Motor neuron (in vitro differentiated cells): ENCODE data around the gene PRKX. TPM values are rescaled to one million over a fixed set of nuclear protein-coding genes. Genes with fewer than 3 reads are reported as not detected.
"Not testable (repeated sequence)": the region's sequence is repeated elsewhere in the genome, so short reads cannot be mapped to it uniquely, and the experiment has no call there.

Experiments used
- ATAC-seq, 8 experiments: fragments of 200-7000 bp; cut with Tn5 transposase; replicated peaks in 6 of 8; 2 replicates each; pipeline ENCODE4 v1.8.0; 2021; ENCODE audit warnings: mild to moderate bottlenecking in 8 of 8, moderate library complexity in 8 of 8
- H3K27ac ChIP-seq, 2 donors: fragments of 250-450 bp; sonication (Bioruptor Pico); 2 replicates each; pipeline ENCODE4 v1.9.0; 2021; ENCODE audit warnings: antibody characterized with exemption in 2 of 2, mild to moderate bottlenecking in 2 of 2, moderate library complexity in 1 of 2
- H3K4me1 ChIP-seq, 2 donors: fragments of 250-450 bp; sonication (Bioruptor Pico); replicated peaks in 1 of 2; 2 replicates each; pipeline ENCODE4 v1.6.1; 2021; ENCODE audit warnings: antibody characterized with exemption in 2 of 2, mild to moderate bottlenecking in 2 of 2, moderate library complexity in 1 of 2
- H3K4me3 ChIP-seq, 5 donors: fragments of 250-450 bp; sonication (Bioruptor Pico); 2 replicates each; pipeline ENCODE4 v1.9.0; 2021; ENCODE audit warnings: antibody characterized with exemption in 5 of 5, mild to moderate bottlenecking in 5 of 5, moderate library complexity in 4 of 5
- WGBS, 10 experiments: fragments of 450-650 bp; shearing (Covaris generic); methylation state at CpG; one replicate each; pipeline ENCODE4 v1.0.0; 2022; 5-methylcytosine and 5-hydroxymethylcytosine counted together
- in situ Hi-C, 9 experiments: fragments of 400-800 bp; cut with MboI; loops; one replicate each; pipeline ENCODE4 v1.15.0; 2021; ENCODE audit warnings: low sequenced_read_pairs in 9 of 9, low pct_unique_long_range_greater_than_20kb in 2 of 9; ENCODE audit not compliant: unreplicated experiment in 9 of 9
- total RNA-seq, 8 experiments: library from RNA; unstranded; fragments of 300-600 nt; gene quantifications; 2 replicates each; pipeline versions ENCODE4 v1.2.3 to v1.2.4, GENCODE V29; 2022

PRKX gene
- total RNA-seq, 8 experiments from 2014 or later = 7.8 to 25.0 (median 10.4) TPM

DNA sequence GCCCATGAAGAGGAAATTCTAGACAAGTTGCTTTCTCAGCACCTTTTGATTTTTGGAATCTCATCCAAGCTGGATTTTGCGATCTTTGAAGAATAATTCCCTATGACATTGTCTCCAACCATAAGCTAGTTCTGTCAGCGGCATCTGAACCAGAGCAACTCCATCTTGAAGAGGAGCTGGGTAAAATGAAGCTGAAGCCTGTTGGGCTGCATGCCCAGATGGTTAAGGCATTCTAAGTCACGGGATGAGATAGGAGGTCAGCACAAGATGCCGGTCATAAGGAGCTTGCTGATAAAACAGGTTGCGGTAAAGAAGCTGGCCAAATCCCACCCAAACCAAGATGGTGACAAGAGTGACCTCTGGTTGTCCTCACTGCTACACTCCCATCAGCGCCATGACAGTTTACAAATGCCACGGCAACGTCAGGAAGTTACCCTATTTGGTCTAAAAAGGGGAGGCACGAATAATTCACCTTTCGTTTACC lies 12.0 kb downstream of the PRKX start:
- in situ Hi-C loops, H3K27ac ChIP-seq, H3K4me3 ChIP-seq, ATAC-seq, H3K4me1 ChIP-seq: not testable (repeated sequence)
- WGBS, 10 experiments = 72 to 100% (median 97%) methylated on average over 1 to 10 of the region's 10 CpGs; no CpG with 5 or more reads in 4 of the 10 experiments

DNA sequence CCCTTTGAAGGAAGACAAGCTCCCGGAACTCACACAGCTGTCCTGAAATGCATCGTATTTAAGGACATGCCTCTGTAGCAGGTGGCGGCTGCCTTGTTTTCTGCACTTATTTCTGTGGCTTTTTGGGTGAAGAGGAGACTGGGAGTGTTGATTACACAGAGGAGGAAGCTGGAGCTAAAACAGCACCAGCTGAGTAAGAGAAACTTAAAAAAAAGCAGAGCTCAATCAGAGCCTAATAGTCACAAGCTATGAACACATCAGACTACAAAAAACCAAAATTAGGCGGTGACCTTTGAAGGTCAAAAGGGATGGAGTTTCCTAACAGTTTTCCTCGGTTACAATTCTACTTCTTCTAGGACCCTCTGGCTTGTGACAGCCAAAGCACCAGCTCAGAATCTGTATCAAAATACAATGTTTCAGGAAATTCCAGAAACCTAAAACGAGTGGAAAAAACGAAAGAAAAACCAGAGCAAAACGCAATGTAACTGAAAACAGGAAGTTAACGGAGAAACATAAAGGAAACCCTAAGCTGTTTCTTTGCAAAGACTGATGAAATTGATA lies 13.5 kb downstream of the PRKX start:
- no peak overlapping the region for H3K27ac ChIP-seq
- ATAC-seq = no peak

DNA sequence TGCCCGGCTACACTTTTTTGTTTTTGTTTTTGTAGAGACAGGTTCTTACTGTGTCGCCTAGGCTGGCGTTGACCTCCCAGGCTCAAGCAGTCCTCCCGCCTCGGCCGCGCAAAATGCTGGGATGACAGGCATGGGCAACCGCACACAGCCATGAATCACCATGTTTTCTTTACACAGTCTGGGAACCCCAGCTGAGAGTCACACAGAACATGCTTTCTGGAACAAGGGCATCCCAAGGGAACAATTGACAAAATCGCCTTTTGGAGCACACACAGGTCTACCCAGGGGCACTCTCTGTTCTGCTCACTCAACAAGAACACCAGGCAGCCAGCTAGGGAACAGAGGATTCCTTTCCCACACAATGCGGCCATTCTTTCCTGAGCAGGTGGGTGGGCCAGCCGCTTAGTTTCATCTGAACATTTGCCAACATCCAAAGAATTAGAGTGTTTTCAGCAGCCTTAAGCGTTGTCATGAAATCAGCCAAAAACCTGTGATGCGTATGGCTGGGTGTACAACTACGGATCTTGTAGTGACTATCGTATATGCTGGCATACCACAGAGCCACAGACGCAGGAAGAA lies 15.7 kb downstream of the PRKX start:
- WGBS, 10 experiments = 49 to 100% (median 84%) methylated on average over 1 to 9 of the region's 16 CpGs; no CpG with 5 or more reads in 4 of the 10 experiments
- Histone ChIP-seq H3K27ac (no peak overlapping the region), H3K4me3 (no peak overlapping the region), H3K4me1 (no peaks in the 10 kb centered on the region)
- in situ Hi-C loops = no loop called here
- ATAC-seq = peak in 5 of 8 experiments; percentile 56 to 78 (median 69)

More for the DNA sequence above, 13.5 kb downstream of the PRKX start:
- in situ Hi-C loops = no loop called here
- H3K4me1 ChIP-seq = no peaks in the 10 kb centered on the region
- H3K4me3 ChIP-seq = no peak overlapping the region
- 24 to 80% (median 61%) methylated on average over 1 to 8 of the region's 9 CpGs; no CpG with 5 or more reads in 3 of the 10 experiments for WGBS, 10 experiments

DNA sequence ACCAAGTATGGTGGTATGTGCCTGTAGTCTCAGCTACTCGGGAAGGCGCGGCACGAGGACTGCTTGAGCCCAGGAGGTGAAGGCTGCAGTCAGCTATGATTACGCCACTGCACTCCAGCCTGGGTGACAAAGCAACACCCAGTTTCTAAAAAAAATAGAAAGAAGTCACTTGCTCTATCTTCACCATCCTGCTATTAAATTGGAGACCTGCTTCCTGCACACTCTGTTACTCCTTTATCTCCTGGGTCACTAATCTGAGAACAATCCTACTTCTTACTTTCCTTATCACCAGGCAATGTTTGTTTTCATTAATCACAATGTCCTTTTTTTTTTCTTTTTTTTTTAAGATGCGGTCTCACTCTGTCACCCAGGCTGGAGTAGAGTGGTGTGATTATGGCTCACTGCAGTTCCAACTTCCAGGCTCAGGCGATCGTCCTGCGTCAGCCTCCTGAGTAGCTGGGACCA lies 16.2 kb downstream of the PRKX start:
- peak in 3 of 8 experiments; percentile 16 to 54 (median 37) for ATAC-seq

DNA sequence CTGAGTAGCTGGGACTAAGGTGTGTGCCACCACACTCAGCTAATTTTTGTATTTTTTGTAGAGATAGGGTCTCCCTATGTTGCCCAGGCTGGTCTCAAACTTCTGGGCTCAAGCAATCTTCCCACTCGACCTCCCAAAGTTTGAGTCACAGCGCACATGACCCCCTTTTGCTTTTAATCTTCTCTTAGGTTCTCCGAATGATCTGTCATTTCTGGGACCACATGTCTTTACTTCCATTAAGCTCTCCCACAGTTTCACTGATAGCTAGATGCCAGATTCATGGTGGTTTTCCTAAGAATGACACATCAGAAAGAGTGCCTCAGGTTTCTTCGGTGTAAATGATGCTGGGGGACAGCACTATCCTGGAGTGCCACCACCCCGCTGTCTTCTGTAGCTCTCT lies 17.9 kb downstream of the PRKX start:
- H3K27ac ChIP-seq = no peak overlapping the region
- H3K4me3 ChIP-seq = no peak overlapping the region
- H3K4me1 ChIP-seq = no peaks in the 10 kb centered on the region
- WGBS, 10 experiments = 88 to 100% (median 92%) methylated on average over 1 to 4 of the region's 5 CpGs; no CpG with 5 or more reads in 6 of the 10 experiments
- in situ Hi-C loops = no loop called here
- ATAC-seq = no peak

More for the DNA sequence above, 16.2 kb downstream of the PRKX start:
- H3K4me1 ChIP-seq = no peaks in the 10 kb centered on the region
- no peak overlapping the region for H3K4me3 ChIP-seq
- in situ Hi-C loops = no loop called here
- no peak overlapping the region for H3K27ac ChIP-seq
- WGBS, 10 experiments = 40 to 100% (median 100%) methylated on average over 1 to 5 of the region's 9 CpGs; no CpG with 5 or more reads in 6 of the 10 experiments

DNA sequence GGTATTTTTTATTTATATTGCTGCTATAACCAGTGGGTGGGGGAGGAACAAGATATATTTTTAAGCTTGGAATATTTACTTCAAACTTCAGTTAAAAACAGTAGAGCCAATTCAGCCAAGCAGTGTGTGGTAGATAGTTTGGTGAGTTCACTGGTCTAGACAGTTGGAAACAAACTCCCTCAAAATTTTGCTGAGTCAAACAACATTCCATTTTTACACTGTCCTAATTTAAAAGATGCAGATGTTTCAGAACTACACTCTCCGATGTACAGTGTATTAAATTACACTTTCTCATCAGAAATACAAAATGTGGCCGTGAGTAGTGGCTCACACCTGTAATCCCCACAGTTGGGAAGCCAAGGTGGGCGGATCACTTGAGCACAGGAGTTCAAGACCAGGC lies 23.3 kb downstream of the PRKX start:
- peak in 1 of 8 experiments; percentile 20 for ATAC-seq
- Histone ChIP-seq H3K4me1 (no peaks in the 10 kb centered on the region), H3K27ac (no peak overlapping the region), H3K4me3 (no peak overlapping the region)
- in situ Hi-C loops = no loop called here
- WGBS, 10 experiments = 0 to 96% (median 83%) methylated on average over 1 to 3 of the region's 3 CpGs; no CpG with 5 or more reads in 6 of the 10 experiments

DNA sequence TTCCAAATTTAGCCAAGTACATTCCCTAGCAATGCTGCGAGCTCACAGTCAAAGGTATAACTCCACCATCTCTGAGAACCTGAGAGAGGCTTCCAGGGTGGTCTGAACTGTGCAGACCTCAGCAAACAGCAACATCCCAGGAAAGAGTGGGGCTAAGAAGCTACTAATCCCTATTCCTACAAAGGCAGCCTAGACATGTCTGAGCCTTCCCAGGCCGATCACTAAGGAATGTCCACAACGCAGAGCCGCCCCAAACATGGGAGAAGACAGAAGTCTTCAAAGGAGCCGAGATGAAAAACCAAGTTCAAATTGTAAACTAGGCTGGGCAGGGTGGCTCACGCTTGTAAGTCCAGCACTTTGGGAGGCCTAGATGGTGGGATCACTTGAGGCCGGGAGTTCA lies 30.2 kb downstream of the PRKX start:
- no CpG with 5 or more reads among the region's 7 CpGs for WGBS, 10 experiments
- ATAC-seq, H3K4me3 ChIP-seq, H3K4me1 ChIP-seq, in situ Hi-C loops, H3K27ac ChIP-seq: not testable (repeated sequence)

DNA sequence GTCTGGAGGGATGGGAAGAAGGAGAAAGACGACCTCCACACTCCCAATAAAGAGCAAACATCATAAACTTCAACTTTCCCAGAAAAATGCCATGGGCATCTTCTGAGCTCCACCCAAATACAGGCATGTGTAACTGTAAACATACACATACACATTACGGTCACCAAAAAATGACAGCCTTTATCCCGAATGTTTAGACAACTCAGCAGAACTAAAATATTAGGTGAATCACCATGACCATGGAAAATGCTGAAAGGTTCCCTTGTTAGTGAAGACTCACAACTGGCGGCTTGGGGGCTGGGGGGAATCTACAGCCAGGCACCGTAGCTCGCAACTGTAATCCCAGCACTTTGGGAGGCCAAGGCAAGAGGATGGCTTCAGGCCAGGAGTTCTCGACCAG lies 33.0 kb downstream of the PRKX start:
- ATAC-seq = no peak
- H3K4me3 ChIP-seq = no peak overlapping the region
- 80 to 100% (median 82%) methylated on average over 1 to 4 of the region's 7 CpGs; no CpG with 5 or more reads in 4 of the 10 experiments for WGBS, 10 experiments
- H3K4me1 ChIP-seq = no peaks in the 10 kb centered on the region
- in situ Hi-C loops = no loop called here
- H3K27ac ChIP-seq = no peak overlapping the region

DNA sequence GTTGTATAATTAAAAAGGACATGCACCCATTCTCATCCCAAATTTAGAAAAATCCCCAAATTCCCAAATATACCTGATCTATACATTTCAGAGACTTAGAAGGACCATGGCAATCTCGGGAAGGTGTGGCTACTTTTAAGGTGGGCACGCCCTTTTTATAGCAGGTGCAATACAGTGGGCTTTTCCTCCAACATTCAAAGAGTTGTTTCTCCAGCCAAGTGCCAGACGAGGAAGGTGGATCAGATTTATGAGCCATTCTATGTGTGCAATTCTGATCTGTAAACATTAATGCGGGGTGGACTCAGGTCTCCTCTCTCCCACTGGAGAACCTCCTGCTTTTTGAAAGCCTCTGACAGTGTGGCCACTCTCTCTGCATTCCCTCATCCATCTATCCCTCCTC lies 33.8 kb downstream of the PRKX start:
- H3K27ac ChIP-seq = no peak overlapping the region
- H3K4me1 ChIP-seq = no peaks in the 10 kb centered on the region
- in situ Hi-C loops = no loop called here
- H3K4me3 ChIP-seq = no peak overlapping the region
- no peak for ATAC-seq
- WGBS, 10 experiments = 60 to 97% methylated on average over 1 to 4 of the region's 4 CpGs; no CpG with 5 or more reads in 8 of the 10 experiments

DNA sequence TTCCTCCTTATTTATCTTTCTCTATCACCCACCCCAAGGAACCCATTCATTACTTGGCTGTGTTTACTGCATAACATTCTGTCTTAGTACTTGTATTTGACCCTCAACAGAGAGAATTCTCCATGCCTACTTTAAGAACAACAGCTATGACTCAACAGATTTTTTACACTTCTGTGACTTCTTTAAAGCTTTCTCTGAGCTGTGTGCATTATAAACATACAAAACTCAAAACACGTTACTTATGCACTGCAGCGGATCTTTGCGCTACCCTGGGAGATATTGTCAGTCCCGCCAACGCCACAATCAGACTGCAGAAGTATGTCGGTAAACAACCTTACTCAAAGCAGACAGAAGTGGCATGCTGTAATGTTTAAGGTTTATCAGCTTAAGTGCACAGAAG lies 35.1 kb downstream of the PRKX start:
- Histone ChIP-seq H3K27ac (no peak overlapping the region), H3K4me1 (no peaks in the 10 kb centered on the region), H3K4me3 (no peak overlapping the region)
- 81 to 100% (median 92%) methylated on average over 1 to 6 of the region's 6 CpGs; no CpG with 5 or more reads in 6 of the 10 experiments for WGBS, 10 experiments
- in situ Hi-C loops = no loop called here
- ATAC-seq = peak in 5 of 8 experiments; percentile 12 to 41 (median 28)

DNA sequence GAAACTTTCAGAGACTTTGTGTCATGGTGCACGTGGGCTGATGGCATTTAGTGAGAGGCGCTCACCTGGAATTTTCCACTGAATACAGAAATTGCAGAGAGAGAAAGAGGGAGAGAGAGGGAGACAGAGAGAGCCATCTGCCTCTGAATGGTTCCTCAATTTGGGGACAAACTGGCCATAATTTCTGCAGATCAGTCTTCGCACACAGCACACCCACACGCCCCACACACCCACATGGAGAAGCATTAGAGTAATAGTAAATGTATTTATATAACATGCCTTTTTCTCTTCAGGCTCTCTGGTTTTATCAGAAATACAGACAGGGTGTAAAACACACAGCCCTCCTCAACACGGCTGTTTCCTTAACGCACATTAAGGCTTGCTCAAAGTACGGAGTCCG lies 38.6 kb downstream of the PRKX start:
- in situ Hi-C loops = no loop called here
- 95 to 100% (median 100%) methylated on average over 1 to 4 of the region's 8 CpGs; no CpG with 5 or more reads in 6 of the 10 experiments for WGBS, 10 experiments
- H3K4me1 ChIP-seq = no peaks in the 10 kb centered on the region
- no peak for ATAC-seq
- no peak overlapping the region for H3K4me3 ChIP-seq
- no peak overlapping the region for H3K27ac ChIP-seq

DNA sequence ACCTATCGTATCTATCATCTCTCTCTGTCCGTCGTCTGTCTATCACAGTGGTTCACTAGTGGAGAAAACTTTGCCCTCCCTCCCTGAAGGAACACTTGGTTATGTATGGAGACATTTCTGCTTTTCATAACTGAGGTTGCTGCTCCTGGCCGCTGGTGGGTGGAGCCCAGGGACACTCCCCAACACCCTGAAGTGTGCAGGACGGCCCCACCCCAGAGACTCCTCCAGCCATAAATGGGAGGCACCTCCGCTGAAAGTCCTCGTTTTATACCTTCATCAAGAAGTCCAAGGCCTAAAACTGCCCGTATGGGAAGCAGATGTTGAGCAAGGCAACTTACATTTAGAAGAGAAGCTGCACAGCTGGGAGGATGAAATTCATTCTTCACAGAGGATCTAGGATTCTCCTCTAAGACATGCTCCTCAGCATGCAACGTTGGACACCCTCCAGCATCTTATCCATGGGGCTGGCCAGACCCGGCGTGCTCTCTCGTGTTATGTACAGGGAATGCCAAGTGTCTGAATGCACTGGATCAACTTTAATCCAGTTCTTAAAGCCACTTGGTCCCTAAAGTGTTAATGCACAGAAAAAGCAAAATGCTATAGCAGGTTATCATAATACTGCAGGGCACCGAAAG lies 43.5 kb downstream of the PRKX start:
- H3K27ac ChIP-seq = no peak overlapping the region
- no peak overlapping the region for H3K4me3 ChIP-seq
- in situ Hi-C loops = no loop called here
- no peaks in the 10 kb centered on the region for H3K4me1 ChIP-seq
- ATAC-seq = peak in 1 of 8 experiments; percentile 81
- WGBS, 10 experiments = 31 to 100% (median 98%) methylated on average over 3 to 12 of the region's 13 CpGs; no CpG with 5 or more reads in 7 of the 10 experiments

DNA sequence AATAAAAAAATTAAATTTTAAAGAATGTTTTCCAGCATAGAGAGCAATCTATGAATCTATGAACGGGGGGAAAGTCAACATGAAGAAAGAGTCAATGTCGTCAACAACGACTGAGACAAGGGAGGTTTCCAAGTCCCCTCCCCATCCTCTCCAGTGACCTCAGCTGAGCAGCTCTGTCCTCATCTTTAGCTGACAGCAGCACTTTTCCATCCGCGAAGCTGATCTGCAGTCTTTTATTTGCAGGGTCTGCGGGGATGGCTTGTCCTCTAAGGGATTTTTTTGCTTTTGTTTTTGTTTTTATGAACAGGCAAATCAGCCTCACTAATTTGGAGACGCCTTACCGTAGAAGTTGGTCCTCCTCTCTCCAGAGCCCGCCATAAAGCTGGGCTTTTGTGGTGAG lies 46.5 kb downstream of the PRKX start:
- H3K27ac ChIP-seq = no peak overlapping the region
- 68 to 88% (median 84%) methylated on average over 3 to 7 of the region's 9 CpGs; no CpG with 5 or more reads in 5 of the 10 experiments for WGBS, 10 experiments
- H3K4me3 ChIP-seq = no peak overlapping the region
- H3K4me1 ChIP-seq = no peaks in the 10 kb centered on the region
- in situ Hi-C loops = no loop called here
- no peak for ATAC-seq
